ENCODE results near the gene HTR3D.

DNA sequence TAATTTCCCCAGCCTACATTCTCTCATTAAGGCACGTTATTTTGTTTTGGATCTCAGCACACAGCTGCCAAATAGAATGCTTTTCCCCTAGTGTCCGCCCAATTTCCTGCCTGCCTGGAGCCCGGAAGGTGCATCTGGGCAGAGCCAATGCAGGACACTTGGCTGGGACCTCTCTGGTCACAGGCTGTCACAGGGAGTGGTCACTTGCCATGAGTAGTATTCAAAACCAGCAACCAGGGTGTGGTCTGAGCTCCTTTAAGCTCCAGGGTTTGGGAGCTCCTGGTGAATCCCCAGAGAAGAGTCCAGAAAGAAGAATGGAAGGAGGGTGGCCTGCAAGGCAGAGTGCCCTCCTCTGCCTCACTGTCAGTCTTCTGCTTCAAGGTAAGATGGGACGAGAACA lies 21.2 kb downstream of the HTR3D start, which contains the start of gene HTR3C:
- TF ChIP-seq, protein P1, sequence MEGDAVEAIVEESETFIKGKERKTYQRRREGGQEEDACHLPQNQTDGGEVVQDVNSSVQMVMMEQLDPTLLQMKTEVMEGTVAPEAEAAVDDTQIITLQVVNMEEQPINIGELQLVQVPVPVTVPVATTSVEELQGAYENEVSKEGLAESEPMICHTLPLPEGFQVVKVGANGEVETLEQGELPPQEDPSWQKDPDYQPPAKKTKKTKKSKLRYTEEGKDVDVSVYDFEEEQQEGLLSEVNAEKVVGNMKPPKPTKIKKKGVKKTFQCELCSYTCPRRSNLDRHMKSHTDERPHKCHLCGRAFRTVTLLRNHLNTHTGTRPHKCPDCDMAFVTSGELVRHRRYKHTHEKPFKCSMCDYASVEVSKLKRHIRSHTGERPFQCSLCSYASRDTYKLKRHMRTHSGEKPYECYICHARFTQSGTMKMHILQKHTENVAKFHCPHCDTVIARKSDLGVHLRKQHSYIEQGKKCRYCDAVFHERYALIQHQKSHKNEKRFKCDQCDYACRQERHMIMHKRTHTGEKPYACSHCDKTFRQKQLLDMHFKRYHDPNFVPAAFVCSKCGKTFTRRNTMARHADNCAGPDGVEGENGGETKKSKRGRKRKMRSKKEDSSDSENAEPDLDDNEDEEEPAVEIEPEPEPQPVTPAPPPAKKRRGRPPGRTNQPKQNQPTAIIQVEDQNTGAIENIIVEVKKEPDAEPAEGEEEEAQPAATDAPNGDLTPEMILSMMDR (IDR thresholded peaks at IDR 0.05): no peak
- TF ChIP-seq, protein P2, sequence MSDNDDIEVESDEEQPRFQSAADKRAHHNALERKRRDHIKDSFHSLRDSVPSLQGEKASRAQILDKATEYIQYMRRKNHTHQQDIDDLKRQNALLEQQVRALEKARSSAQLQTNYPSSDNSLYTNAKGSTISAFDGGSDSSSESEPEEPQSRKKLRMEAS (CRISPR knock-in tag; IDR thresholded peaks at IDR 0.05): no peak
- TF ChIP-seq, protein P3, sequence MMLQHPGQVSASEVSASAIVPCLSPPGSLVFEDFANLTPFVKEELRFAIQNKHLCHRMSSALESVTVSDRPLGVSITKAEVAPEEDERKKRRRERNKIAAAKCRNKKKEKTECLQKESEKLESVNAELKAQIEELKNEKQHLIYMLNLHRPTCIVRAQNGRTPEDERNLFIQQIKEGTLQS (CRISPR knock-in tag; conservative IDR thresholded peaks at IDR 0.05): no peak
- TF ChIP-seq JAZF1 (CRISPR knock-in tag; IDR thresholded peaks at IDR 0.05): no peak
- TF ChIP-seq, protein P4, sequence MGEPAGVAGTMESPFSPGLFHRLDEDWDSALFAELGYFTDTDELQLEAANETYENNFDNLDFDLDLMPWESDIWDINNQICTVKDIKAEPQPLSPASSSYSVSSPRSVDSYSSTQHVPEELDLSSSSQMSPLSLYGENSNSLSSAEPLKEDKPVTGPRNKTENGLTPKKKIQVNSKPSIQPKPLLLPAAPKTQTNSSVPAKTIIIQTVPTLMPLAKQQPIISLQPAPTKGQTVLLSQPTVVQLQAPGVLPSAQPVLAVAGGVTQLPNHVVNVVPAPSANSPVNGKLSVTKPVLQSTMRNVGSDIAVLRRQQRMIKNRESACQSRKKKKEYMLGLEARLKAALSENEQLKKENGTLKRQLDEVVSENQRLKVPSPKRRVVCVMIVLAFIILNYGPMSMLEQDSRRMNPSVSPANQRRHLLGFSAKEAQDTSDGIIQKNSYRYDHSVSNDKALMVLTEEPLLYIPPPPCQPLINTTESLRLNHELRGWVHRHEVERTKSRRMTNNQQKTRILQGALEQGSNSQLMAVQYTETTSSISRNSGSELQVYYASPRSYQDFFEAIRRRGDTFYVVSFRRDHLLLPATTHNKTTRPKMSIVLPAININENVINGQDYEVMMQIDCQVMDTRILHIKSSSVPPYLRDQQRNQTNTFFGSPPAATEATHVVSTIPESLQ (CRISPR knock-in tag; IDR thresholded peaks at IDR 0.05): no peak
- TF ChIP-seq, protein P5, sequence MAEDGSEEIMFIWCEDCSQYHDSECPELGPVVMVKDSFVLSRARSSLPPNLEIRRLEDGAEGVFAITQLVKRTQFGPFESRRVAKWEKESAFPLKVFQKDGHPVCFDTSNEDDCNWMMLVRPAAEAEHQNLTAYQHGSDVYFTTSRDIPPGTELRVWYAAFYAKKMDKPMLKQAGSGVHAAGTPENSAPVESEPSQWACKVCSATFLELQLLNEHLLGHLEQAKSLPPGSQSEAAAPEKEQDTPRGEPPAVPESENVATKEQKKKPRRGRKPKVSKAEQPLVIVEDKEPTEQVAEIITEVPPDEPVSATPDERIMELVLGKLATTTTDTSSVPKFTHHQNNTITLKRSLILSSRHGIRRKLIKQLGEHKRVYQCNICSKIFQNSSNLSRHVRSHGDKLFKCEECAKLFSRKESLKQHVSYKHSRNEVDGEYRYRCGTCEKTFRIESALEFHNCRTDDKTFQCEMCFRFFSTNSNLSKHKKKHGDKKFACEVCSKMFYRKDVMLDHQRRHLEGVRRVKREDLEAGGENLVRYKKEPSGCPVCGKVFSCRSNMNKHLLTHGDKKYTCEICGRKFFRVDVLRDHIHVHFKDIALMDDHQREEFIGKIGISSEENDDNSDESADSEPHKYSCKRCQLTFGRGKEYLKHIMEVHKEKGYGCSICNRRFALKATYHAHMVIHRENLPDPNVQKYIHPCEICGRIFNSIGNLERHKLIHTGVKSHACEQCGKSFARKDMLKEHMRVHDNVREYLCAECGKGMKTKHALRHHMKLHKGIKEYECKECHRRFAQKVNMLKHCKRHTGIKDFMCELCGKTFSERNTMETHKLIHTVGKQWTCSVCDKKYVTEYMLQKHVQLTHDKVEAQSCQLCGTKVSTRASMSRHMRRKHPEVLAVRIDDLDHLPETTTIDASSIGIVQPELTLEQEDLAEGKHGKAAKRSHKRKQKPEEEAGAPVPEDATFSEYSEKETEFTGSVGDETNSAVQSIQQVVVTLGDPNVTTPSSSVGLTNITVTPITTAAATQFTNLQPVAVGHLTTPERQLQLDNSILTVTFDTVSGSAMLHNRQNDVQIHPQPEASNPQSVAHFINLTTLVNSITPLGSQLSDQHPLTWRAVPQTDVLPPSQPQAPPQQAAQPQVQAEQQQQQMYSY (CRISPR knock-in tag; IDR thresholded peaks at IDR 0.05): no peak
- TF ChIP-seq SP1 (CRISPR knock-in tag; conservative IDR thresholded peaks at IDR 0.05): no peak
- TF ChIP-seq, protein P6, sequence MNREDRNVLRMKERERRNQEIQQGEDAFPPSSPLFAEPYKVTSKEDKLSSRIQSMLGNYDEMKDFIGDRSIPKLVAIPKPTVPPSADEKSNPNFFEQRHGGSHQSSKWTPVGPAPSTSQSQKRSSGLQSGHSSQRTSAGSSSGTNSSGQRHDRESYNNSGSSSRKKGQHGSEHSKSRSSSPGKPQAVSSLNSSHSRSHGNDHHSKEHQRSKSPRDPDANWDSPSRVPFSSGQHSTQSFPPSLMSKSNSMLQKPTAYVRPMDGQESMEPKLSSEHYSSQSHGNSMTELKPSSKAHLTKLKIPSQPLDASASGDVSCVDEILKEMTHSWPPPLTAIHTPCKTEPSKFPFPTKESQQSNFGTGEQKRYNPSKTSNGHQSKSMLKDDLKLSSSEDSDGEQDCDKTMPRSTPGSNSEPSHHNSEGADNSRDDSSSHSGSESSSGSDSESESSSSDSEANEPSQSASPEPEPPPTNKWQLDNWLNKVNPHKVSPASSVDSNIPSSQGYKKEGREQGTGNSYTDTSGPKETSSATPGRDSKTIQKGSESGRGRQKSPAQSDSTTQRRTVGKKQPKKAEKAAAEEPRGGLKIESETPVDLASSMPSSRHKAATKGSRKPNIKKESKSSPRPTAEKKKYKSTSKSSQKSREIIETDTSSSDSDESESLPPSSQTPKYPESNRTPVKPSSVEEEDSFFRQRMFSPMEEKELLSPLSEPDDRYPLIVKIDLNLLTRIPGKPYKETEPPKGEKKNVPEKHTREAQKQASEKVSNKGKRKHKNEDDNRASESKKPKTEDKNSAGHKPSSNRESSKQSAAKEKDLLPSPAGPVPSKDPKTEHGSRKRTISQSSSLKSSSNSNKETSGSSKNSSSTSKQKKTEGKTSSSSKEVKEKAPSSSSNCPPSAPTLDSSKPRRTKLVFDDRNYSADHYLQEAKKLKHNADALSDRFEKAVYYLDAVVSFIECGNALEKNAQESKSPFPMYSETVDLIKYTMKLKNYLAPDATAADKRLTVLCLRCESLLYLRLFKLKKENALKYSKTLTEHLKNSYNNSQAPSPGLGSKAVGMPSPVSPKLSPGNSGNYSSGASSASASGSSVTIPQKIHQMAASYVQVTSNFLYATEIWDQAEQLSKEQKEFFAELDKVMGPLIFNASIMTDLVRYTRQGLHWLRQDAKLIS (CRISPR knock-in tag; IDR thresholded peaks at IDR 0.05; ENCODE audit: borderline replicate concordance): no peak
- TF ChIP-seq NR2C2 (CRISPR knock-in tag; IDR thresholded peaks at IDR 0.05): no peak

Measured in WTC11 (cell line).